GM19023 (cell line): ENCODE results near the gene PYGO2.
"Not testable (repeated sequence)": the region's sequence is repeated elsewhere in the genome, so short reads cannot be mapped to it uniquely, and the experiment has no call there.

Experiments
- ATAC-seq: cut with Tn5 transposase; IDR thresholded peaks from one replicate; pipeline ENCODE4 v1.9.1; 2021; ENCODE audit warnings: mild to moderate bottlenecking, moderate library complexity; ENCODE audit not compliant: unreplicated experiment

Gene PYGO2

DNA sequence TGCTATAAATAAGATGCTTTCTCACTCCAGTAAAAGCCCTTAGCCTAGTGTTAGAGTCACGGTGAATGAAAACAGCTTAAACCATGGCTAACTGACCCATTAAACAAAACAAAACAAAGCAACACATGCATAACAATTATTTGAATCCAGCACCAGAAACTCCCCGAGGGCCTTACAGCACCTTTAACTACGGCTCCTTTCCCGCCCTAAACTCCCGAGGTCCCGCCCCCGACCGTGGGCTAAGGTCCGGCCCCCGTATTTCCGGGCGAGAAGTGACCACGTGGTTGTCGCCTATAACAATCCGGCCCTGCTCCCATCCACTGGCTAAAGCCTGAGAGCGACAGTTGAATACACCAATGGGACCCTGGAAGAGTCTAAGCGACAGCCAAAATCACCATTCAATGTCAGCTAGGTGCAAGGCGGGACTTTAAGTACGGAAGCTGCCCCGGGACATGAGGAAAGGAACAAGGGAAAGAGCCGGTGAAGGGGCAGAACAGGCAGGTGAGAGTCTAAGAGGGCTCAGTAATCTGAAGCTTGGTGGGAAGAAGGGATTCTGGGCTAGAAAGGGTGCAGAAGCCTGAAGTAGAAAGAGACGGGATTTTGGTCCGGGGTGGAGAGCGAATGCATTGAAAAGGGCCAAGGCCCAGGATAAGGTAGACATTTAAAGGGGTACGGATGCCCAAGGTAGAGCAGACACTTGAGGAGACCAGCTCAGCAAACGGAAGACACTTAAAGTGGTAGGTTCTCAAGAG lies 21.5 kb upstream of the PYGO2 start, which contains the start of gene FLAD1:
Gene FLAD1 (plus strand): TSS at position 448 of the 752 bp plus-strand sequence. CDS start 351 bp downstream, outside the sequence.
- peak; percentile 99 for ATAC-seq

DNA sequence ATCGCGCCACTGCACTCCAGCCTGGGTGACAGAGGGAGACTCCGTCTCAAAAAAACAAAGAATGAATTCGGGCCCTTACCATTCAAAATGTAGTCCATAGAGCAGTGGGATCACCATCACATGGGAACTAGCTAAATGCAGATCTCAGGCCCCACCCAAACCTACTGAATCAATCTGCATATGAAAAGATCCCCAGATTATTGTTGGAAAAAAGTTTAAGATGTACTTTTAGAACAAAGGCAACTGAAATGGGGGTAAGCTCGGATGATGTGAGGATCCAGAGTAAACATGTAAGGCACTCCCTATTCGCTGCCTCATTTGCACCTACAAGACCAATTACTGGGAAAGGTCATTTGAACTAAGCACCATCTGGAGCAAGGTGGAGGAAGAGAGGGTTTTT lies 20.8 kb upstream of the PYGO2 start:
- no peak for ATAC-seq

DNA sequence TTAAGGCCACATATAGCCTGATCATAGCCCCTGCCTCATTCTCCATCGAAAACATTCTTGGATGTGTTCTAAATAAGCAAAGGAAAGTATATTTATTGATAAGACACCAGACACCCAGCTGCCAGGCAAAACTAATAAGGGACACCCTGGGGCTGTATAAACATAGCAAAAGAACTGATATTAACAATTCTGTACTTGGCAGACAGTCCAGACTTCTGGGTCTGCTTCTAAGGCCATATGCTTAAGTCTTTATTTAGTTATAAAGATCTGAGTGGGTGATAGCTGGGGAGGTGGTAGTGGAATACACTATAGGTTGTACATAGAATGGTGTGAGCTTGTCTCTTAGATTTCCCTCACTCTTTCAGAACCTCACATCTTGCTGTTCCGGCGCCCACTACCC lies 16.8 kb upstream of the PYGO2 start:
- no peak for ATAC-seq

DNA sequence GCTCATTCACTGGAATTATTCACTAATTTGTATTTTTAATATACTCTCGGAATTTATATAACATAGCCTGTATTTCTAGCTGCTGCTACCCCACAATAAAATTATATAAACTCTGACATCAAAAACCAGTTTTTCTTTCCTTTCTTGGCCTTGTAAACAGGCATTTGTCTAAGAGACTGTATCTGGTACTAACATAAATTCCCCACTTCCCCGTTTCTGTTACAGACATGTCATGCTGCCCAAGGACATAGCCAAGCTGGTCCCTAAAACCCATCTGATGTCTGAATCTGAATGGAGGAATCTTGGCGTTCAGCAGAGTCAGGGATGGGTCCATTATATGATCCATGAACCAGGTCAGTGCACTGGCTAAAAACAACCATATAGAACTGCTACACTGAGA lies 16.2 kb upstream of the PYGO2 start:
- ATAC-seq: not testable (repeated sequence)

DNA sequence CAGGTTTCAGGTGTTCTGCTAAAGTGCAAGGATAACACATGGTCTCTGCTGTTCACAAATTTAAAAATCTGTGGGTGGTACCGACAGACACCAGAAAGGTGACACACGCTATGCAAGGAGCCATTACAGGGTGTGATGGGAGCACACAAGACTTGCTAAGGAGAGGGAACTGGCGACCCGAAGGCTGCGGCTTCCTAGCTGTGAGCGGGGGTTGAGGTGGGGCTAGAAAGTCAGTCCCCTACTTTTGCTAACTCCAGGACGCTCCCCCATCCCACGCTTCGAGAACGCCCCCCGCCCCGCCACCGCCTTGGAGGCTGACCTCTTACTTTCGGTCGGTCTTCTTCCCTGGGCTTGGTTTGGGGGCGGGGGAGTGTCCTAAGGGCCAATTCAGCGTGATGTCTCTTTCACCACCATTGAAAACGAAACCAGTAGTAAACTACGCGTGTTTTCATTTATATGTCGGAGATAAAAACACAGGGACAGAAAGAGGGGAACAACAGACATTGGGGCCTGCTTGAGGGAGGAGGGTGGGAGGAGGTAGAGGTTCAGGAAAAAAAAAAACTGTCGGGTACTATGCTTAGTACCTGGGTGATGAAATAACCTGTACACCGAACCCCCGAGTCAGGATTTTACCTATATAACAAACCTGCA lies 14.0 kb upstream of the PYGO2 start:
- no peak for ATAC-seq

DNA sequence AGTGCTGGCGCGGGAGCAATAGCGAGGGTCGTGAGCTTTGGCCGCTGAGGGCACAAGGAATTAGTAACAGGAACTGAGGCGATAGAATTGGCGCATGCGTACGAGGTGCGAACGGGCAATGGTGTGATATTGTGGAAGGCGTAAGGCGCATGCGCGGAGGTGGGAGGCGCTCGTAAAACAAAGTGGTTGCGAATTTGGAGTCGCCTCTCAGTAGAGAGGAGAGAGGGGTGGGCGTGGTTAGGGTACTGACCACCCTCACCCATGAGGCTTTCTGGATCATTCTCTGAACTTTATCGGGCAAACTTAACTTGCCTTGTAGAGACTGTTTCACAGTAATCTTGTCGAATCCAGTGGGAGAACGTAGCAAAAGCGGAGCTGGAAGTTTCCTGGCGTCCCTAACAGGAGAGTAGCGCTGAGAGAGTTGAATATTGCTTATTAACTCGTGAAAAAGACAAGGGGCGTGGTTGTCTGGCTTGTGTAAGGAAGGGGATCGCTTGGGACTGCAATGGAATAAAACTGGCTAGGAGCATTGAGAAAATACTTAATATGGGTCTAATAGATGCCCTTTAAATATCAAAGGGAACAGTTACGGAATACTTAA lies 13.3 kb upstream of the PYGO2 start:
- ATAC-seq: peak; percentile 38

DNA sequence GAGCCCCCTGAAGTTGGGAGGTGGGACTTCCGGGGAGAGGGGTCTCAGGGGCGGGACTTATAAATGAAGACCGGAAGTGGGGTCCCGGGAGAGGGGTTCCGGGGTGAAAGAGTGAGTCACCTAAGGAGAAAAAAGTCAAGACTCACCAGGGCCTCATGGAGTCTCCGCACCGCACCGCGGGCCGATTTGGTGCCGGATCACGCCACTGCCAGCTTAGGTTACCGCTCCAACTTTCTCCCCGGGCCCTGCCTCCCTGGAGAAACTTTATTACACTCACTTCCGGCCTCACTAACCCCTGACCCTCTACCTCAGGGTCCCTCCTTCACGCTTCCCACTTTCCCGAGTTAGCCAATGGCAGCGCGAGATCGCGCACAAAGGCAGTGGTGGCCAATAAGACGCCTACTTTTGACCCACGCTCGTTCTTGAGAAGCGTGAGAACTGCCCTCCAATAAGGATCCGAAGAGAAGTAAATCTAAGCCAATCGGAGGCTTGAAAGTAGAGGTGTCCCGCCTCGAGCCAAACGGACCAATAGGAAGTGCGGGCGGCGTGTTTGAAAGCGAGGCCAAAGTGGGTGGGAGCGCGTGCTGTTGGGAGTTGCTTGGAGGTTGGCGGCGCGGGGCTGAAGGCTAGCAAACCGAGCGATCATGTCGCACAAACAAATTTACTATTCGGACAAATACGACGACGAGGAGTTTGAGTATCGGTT lies 12.7 kb upstream of the PYGO2 start, which contains the start of gene CKS1B:
Gene CKS1B (plus strand): TSS at position 580 of the 706 bp plus-strand sequence. CDS start 65 bp downstream, at position 645.
- ATAC-seq: peak; percentile 76

DNA sequence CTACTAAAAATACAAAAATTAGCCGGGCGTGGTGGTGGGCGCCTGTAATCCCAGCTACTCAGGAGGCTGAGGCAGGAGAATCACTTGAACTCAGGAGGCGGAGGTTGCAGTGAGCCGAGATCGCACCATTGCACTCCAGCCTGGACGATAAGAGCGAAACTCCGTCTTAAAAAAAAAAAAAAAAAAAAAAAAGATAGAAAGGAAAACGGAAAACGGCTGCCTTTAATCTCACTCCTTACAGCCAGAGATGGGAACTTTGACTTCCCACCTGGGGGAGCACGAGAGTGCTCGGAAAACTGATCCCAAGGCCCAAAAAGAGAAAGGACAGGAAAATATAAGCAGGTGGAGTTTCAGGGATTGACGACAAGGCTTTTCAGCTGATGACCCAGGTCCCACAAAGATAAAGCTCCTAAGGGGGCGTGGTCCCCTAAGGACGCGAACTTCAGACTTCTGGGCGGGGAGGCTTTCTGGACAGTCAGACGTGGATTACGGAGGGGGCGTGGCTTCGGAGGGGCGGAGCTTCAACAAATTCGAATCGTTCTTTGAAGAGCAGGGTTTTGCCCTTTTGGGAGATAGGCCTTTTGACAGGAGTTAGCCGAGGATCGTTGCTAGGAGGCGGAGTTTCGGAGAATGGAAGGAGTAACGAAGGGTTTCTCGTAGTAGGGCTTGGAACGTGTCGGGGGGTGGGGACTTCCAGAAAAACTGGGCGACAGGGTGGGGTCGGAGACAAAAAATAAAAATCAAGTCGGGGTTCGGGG lies 11.9 kb upstream of the PYGO2 start:
- no peak for ATAC-seq

DNA sequence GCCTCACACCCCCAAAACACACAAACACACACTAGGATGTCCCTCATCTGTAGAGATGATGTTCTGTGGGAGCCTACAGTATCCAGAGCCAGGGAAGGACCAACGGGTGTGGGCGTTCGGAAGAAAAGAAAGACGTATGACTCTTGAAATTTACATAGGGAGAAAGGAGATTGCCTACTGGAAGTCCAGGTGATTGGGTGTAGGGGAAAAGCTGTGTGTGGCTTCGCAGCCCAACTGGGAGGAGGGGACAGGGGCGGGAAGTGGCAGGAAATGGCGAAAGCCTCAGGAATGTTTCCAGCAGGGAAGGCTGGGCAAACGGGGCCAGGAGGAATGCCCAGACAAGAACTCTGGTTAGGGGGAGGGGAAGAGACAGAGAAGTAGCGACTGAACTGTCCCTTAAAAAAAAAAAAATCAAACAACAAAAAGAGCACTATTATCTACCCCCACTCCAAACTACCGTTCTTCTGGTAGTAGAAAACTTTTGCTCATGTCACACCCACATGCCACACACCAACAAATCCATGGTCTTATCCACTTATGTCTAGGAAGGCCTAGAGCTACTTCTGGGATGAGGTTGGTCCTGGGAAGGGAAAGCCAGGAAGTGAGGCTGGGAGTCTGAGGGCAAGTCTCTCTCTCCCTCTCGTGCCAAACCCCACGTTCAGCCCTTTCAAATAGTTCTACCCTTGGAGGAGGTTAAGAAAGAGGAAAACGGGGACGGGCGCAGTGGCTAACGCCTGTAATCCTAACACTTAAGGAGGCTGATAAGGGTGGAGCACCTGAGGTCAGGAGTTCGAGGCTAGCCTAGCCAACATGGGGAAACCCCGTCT lies 11.1 kb upstream of the PYGO2 start:
- ATAC-seq: no peak

DNA sequence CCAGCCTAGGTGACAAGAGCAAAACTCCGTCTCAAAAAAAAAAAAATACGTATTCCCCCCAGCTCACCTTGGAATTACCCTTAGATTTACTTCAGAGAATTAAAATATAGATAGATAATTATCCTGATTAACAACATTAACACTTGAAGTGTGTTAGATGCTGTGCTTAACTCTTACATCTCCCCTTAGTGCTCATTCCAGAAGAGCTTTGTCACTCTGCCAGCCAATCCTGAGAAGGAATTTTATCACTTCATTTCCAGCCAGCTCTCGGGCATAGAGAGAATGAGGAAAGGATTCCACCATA lies 10.6 kb upstream of the PYGO2 start:
- no peak for ATAC-seq

DNA sequence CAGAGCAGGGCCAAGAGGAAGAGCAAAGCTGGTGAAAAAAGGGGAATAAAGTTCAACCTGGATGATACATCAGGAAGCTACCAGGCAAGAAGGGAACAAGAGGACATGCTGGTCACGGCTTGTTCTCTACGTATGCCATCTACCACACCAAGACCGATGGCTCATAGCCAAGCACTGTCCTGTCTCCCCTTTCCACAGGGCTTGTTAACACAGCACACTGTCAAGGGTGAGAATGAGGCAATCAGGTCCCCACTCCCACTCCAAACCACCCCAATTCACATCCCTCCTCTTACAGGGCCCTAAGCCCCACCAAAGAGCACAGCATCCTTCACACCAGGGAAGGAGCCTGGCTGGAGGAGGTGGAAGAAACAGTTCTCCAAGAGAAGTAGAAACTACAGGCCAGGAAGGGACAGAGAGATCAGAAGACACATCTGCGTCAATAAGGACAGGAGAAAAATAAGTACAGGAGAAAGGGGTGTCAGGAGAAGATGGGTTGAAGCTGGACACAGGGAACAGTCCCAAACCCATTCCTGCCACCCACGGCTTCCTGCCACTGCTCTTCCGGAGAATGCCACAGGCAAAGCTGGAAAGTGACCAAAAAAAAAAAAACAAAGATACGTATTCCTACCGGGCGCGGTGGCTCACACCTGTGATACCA lies 9.9 kb upstream of the PYGO2 start:
- no peak for ATAC-seq

DNA sequence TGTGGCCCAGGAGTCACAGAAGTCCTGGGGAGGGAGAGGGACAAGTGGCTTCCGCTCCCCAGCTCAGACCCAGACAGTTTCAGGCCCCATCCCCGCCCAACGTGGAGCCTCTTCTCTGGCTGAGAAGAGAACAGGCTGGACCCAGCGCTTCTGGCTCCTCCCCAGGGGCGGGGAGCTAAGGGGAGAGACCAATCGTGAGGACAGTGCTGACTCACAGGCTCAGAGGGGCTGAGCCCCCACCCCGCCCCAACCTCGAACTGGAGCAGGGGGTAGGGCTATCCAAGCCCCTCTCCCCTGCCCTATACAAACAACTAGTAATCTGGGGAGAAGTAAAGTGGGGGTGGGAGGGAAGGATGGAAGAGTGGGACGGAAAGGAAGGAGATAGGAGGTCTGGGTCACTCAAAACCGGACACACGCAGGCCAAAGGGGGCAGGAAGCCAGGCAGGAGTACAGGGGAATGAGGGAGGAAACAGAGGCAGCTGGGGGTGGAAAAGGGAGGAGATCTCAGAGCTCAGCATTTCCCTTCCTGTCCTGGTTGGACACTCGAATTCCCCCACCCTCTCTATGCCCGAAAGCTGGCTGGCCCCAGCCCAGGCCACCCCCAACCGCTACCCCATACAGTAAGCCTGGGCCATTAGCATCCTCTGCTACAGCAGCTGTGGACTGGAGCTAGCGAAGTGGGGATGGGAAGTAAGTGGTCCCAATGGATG lies 9.2 kb upstream of the PYGO2 start, which contains the start of gene SHC1:
Gene SHC1 (minus strand): TSS at position 117 of the 710 bp plus-strand sequence. CDS start 221 bp downstream, outside the sequence.
- no peak for ATAC-seq

DNA sequence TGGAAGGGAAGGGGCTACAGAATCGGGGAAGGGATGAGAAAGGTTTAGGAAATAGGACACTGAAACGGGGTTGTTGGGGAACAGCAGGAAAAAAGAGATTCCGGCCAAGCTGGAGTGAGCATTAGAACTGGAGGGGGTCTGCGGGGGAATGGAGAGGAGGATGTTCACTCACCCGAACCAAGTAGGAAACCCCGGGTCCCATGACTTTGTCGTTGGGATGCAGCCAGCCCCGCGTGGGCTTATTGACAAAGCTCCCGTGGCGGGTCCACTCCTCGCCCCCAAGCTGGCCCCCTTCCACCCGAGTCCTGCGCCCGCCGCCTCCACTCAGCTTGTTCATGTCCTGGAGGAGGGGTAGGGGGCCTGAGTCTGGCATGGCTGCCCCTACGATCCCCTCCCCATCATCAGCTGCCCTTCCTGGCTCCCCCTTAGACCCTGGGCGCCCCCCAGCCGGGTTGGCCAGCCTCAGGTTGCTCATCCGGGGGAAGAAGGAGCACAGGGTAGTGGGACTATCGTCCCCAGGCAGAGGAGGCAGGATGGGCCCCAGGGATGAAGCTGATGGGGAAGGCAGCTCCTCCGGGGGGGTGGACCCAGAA lies 8.4 kb upstream of the PYGO2 start:
- no peak for ATAC-seq

DNA sequence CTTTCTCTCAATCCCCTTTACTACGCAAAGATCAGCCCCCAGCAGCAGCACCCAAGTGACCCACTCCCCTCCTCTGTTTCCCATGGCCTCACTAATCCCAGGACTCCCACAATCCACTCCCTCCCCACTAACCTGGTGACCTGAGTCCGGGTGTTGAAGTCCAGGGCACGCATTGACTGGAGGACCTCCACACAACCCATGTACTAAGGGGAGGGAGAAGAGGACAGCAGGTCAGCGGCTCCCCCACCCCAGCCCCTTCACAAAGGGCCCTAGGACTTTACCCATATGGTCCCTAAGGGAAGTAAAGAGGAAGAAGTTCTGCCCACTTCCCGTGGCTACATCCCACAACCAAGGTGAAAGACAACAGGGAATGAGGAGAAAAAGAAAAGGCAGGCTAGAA lies 7.7 kb upstream of the PYGO2 start:
- ATAC-seq: no peak

DNA sequence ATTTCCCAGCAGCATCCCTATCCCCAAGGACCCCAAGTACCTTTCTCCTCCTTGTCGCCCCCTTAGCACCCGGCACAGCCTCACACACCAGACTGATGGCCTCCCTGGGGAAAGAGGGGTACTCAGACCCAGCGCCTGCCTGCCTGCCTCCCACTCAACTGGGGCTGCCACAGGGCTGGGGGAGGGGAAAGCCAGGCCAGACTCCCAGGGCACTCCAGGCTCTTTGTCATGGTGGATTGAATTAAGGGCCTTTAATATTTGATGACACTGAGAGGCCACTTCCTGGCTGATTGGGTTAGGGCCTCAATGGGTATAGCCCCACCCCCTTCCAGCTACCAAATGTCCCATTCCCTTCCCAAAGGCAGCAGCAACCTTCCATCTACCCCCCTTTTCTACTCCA lies 7.1 kb upstream of the PYGO2 start:
- ATAC-seq: no peak

DNA sequence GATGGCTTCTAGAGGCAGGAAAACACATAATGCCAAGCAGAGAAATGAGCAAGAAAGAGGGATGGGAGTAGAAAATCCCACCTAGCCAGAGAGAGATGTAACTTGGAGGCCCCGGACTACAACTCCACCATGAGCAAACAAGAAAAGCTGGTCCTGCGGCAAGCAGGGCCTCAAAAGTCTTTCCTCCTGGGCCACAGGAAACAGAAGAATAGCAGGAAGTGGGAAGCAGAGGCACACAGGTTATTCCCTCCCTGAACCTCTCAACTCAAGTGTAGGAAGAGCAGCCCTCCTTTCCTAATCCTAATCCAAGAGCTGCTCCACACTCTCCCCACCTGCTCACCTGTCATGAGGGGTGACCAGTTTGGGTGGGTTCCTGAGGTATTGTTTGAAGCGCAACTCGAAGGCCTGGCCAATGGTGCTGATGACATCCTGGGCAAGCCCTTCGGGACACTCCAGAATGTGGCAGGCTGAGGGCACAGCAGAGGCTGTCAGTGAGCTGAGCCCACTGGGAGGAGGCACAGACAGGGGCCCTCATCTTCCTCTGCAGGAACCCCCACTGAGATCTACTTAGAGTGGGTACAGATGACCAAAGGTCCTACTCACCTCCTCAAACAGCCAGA lies 5.9 kb upstream of the PYGO2 start:
- no peak for ATAC-seq

DNA sequence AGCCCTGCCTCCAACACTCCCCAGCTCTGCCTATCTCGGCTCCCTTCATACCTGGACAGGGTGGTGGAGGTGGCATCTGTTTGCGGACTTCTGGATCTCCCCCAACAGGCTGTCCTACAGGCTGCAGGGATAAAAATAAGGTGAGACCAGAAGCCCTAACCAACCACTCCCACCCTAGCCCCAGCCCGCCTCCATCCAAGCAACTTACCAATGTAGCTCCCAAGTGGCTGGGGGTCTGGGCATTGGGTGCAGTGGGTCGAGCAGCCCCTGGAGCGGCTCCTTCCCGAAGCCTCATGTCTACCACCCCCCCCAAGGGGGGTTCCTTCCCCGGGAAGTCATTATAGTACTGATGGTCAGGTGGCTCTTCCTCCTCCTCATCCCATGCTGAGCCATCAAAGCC lies 4.5 kb upstream of the PYGO2 start:
- ATAC-seq: no peak

DNA sequence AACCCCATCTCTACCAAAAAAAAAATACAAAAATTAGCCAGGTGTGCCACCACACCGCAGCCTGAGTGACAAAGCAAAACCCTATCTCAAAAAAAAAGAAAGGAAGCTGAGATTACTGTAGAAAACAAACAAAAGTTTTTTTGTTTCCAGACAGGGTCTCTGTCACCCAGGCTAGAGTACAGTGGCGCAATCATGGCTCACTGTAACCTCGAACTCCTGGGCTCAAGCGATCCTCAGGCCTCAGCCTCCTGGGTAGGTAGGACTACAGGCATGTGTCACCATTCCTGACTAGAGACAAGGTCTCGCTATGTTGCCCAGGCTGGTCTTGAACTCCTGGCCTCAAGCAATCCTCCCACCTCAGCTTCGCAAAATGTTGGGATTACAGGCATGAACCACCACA lies 2.8 kb upstream of the PYGO2 start:
- no peak for ATAC-seq
